EH (cell line): ENCODE data around the gene ZNF3.
"Not testable (repeated sequence)": the region's sequence is repeated elsewhere in the genome, so short reads cannot be mapped to it uniquely, and the experiment has no call there.

Experiments used
- DNase-seq: peaks from one replicate; pipeline ENCODE4 v3.0.0-alpha.2; 2015; ENCODE audit warnings: low read depth

The ZNF3 gene

DNA sequence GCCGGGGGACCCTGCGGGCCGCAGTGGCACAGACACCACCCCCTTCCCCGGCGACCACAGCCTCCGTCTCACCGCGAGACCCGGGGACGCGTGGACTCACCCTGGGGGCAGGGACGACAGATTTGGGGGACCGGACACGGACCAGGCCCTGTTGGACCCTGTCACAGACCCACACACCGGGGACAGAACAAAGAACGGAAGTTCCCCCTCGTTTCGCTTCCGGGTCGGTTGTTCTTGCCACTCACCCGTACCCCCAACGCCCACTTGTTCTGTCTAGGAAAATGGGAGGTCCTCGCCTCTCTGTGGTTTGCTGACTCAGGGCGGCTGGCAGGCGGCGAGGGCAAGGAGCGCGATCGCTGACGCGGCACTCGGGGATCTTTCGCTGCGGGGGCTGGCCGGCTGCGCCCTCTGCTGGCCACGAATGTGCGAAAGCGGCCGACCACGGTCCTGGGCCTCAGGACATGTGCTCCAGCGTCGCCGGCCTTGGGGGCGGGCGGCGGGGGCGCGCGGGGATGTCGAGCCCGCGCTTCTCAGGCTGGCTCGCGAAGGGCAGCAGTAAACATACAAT, at the start of gene ZNF3:
Gene ZNF3, minus strand, starts transcription at position 189 of the 568 bp plus-strand sequence. CDS start 4,366 bp downstream, outside the sequence.
- peak; percentile 99 for DNase-seq

DNA sequence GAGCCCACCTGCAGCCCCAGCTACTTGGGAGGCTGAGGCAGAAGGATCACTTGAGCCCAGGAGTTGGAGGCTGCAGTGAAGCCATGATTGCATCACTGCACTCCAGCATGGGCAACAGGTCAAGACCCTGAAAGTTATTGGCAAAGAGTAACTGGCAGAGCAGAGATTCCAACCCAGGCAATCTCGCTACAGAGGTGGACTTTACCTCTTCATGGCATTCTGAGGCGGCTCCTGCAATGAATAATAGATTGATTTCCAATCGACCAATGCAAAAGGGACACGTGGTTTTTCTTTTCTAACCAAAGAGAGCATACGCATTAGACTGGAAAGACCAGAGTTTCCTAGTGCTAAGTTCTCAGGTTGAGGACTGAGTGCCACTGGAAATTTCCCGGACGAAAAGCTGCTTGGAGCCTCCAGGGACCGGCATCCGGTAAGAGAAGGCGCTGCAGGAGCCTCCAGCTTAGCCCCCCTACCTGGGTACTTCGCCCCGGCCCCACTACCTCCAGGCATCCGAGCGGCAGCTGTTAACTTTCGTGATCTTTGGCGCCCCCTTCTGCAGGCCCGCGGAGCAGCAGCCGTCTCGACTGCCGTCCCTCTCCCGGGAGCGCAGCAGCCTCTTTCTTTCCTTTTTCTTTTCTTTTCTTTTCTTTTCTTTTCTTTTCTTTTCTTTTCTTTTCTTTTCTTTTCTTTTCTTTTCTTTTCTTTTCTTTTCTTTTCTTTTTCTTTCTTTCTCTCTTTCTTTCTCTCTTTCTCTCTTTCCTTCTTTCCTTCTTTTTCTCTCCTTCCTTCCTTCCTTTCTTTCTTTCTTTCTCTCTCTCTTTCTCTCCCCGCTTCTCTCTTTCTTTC, 49.3 kb upstream of the ZNF3 start:
- DNase-seq, result peak; percentile 66

DNA sequence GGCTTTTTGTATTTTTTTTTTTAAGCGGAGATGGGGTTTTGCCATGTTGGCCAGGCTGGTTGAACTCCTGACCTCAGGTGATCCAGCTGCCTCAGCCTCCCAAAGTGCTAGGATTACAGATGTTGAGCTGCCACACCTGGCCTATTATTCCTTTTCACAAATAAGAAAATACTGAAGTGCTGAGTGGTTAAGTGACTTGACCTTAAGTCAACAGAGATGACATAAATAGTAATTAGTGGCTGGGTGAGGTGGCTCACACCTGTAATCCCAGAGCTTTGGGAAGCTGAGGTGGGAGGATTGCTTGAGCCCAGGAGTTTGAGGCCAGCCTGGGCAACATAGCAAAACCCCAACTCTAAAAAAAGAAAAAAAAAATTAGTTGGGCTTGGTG, 48.7 kb upstream of the ZNF3 start:
- DNase-seq, result not testable (repeated sequence)

DNA sequence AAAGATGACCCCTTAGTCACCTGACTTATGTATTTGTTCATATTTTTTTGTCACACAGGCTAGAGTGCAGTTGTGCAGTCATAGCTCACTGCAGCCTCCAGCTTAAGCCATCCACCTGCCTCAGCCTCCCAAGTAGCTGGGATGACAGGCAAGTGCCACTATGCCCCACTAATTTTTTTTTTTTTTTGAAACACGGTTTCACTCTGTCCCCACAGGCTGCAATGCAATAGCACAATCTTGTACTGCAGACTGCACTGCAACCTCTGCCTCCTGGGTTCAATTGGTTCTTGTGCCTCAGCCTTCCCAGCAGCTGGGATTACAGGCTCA, 47.1 kb upstream of the ZNF3 start:
- no peak for DNase-seq

DNA sequence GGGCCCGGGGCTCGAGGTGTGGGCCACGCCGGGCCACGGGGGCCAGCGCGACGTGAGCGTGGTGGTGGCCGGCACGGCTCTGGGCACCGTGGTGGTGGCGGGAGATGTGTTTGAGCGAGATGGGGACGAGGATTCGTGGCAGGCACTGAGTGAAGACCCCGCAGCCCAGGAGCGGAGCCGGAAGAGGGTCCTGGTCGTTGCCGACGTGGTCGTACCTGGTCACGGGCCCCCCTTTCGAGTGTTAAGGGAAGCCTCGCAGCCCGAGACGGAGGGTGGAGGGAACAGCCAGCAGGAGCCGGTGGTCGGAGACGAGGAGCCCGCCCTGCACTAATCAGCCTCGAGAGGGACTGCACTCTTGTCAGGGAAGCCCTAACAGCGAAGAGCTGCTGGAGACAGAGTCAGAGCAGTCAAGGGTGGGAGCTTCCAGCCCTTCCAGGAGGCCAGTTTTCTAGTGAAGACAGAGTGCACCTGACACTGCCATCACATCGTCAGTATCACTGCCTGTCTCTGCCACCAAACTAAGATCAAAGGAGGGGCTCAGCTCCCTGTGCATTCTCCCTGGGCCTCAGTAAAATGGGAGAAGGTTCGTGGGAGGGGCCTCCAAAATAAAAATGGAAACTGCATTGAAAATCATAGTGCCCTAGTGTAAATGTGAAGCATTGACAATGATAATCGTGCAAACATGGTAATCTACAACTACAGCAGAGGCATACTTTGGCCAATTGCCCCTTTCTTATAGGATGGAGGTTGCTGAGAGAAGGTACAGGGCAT, 46.5 kb upstream of the ZNF3 start:
- DNase-seq, result peak; percentile 30

DNA sequence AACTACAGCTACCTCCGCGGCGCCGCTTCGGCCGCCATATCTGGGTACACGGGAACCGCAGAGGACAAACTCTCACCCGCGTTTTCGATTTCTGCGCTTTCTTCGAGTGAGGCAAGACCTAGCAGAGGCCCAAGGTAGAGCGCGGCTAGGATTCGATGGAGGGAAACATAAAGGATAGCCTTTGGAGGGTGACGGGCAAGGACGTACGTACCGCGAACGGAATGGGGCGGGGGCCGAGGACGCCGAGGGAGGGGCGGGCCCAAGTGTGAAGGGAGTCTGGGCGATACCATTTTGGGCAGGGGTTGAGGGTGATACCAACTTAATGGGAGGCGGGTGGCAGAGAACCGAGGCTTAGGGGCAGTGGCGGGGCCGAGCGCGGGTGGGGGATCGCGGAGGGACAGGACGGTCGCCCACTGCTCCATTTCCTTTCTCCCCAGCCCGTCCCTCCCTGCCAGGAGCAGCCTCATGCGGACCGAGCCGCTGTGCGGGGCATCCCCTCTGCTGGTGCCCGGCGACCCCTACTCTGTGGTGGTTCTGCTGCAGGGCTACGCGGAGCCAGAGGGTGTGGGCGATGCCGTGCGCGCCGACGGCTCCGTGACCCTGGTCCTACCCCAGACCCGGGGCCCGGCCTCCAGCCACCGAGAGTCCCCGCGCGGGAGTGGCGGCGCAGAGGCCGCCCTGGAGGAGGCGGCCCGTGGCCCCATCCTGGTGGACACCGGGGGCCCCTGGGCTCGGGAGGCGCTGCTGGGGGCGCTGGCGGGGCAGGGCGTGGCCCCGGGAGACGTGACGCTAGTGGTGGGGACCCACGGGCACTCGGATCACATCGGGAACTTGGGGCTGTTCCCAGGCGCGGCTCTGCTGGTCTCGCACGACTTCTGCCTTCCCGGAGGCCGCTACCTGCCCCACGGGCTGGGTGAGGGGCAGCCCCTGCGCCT, 45.7 kb upstream of the ZNF3 start, which contains the start of gene MBLAC1:
Gene MBLAC1, plus strand, starts transcription at position 37 of the 935 bp plus-strand sequence. Its CDS starts 429 bp downstream, at position 466.
- peak; percentile 88 for DNase-seq

DNA sequence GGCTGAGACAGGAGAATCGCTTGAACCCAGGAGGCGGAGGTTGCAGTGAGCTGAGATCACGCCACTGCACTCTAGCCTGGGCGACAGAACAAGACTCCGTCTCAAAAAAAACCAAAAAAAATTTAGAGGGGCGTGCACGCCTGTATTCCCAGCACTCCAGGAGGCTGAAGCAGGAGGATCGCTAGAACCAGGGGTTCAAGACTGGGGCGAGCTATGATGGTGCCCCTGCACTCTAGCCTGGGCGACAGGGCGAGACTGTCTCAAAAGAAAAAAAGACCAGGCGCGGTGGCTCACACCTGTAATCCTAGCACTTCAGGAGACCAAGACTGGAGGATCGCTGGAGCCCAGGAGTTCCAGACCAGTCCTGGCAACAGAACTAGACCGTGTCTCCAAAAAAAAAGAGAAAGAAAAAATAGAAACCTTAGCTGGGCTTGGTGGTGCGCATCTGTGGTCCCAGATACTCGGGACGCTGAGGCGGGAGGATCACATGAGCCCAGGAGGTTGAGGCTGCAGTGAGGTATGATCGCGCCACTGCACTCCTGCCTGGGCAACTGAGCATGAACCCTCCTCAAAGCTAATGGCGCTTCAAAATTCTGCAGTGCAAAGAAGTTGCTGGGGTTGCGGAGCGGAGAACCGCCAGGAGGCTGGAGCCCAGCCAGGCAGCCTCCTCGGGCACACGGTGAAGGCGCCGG, 44.9 kb upstream of the ZNF3 start:
- DNase-seq, result no peak

DNA sequence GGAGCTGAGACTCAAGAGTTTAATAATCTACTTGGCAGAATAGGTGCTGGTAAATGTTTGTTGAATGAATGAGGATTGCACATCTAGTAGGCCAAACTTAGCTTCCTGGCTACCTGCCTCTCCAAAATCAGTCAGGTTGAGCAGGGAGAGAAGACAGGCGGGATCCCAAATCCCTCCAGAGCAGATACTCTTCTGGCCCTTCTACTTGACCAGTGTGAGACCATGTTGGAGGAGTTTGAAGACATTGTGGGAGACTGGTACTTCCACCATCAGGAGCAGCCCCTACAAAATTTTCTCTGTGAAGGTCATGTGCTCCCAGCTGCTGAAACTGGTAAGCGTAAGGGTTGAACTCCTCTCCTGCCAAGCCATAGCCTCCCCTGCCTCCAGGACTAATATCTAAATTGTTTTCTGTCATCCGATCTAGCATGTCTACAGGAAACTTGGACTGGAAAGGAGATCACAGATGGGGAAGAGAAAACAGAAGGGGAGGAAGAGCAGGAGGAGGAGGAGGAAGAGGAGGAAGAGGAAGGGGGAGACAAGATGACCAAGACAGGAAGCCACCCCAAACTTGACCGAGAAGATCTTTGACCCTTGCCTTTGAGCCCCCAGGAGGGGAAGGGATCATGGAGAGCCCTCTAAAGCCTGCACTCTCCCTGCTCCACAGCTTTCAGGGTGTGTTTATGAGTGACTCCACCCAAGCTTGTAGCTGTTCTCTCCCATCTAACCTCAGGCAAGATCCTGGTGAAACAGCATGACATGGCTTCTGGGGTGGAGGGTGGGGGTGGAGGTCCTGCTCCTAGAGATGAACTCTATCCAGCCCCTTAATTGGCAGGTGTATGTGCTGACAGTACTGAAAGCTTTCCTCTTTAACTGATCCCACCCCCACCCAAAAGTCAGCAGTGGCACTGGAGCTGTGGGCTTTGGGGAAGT, 43.0 kb upstream of the ZNF3 start:
- DNase-seq, result no peak

DNA sequence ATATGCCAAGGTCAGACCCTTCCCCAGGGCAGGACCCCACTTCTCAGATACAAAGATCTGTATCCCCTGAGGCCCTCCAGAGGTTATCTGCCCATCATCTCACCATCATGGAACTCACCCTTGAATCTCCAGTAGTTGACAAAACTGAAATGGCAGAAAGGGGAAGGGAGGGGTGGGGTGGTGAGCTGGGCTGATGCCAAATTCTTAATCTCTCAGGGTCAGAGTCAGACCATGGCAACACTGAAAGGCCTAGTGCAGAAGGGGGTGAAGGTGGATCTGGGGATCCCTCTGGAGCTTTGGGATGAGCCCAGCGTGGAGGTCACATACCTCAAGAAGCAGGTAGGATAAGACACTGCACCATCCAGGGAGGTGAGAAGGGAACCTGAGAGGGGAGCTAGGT, 41.0 kb upstream of the ZNF3 start:
- no peak for DNase-seq

DNA sequence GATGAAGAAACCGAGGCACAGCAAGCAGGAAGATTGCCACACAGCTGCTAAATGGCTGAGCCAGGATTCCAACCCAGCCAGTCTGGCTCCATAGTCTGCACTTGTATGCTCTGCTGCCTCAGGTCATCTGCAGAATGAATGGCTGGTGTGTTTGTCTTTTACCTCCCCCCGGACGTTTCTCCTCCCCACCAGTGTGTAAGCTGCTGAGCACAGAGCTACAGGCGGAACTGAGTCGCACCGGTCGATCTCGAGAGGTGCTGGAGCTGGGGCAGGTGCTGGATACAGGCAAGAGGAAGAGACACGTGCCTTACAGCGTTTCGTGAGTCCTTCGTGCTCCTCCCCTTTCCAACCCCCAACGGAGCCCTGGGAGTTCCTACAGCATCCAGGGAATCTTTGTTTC, 40.5 kb upstream of the ZNF3 start:
- no peak for DNase-seq

DNA sequence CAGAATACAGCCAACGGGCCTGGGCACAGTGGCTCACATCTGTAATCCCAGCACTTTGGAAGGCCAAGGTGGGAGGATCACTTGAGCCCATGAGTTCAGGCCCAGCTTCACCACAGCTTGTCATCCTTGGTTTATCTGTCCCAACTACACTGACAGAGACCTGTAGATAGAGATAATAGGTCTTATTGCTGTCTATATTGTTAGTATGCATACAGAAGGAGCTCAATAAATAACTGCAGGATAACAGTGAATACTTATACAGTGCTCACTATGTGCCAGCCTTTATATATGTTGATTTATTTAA, 39.2 kb upstream of the ZNF3 start:
- no peak for DNase-seq

DNA sequence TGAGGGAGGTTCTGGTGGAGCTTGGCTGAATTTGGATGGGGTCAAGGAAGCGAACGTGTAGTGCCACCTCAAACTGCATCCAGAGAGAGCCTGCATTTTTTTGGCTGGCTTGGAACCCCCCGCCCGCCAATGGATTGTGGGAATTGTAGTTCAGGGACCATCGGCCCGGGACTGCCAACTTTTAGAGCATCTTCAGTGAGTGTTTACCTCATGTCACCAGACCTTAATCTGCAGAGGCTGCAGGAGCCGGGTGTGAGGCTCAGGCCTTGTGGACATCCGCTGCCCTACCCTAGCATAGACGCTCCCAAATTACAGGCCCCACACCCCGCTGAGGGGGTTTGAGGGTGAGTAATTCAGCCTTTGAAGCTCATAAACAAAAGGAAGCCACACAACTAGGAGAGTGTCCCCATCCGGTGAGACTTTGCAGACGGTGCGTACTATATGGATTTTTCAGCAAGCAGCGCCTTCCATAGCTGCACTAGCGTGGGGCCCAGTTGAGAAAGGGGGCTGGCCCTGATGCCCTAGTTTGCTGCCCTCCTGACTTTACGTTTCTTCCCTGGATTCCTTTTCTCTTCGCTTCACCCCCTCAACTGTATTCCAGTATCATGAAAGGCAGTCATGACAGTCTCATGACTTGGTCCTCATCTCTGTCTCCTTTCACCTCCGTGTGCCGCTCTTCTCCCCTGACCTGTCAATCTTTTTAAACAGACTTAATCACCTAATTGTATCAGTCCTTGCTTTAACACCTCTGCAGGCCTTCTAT, 38.6 kb upstream of the ZNF3 start:
- peak; percentile 75 for DNase-seq

DNA sequence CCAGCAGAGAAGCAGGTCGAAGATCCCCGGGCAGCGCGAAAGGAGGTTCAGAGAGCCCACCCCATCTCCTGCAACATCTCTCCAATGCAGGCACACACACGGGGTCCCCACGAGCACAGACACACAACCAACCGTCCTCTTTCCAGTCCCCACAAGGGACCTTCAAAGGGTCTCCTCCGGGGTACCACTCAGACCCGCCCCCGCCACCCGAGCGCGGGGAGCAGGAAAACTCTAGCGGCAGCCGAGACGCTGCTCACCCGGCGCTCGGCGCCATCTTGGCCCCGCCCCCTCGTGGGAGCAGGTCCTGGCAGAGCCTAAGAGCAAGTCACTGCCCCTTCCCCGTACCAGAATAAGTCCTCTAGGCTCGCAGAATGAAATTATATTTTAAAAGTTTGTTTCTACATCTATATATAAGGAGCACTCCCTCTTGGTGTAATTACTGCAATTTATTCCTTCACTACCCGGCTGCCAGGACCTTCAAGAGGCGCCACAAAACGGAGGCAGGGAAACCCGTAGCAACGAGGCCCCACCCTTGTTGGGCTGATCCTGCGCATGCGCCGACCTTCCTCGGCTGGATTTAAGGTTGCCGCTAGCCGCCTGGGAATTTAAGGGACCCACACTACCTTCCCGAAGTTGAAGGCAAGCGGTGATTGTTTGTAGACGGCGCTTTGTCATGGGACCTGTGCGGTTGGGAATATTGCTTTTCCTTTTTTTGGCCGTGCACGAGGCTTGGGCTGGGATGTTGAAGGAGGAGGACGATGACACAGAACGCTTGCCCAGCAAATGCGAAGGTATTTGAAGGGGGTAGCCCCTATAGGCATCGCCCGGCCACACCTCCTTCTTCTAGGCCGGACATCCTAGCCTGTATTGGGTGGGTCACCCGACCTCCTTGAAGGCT, 37.8 kb upstream of the ZNF3 start, which contains the start of the genes CNPY4 and TAF6:
Gene CNPY4, plus strand, starts transcription at position 563 of the 898 bp plus-strand sequence. Its CDS starts 111 bp downstream, at position 674.
Gene TAF6, minus strand, starts transcription at position 287 of the 898 bp plus-strand sequence. CDS start 5,149 bp downstream, outside the sequence.
- DNase-seq, result peak; percentile 95

DNA sequence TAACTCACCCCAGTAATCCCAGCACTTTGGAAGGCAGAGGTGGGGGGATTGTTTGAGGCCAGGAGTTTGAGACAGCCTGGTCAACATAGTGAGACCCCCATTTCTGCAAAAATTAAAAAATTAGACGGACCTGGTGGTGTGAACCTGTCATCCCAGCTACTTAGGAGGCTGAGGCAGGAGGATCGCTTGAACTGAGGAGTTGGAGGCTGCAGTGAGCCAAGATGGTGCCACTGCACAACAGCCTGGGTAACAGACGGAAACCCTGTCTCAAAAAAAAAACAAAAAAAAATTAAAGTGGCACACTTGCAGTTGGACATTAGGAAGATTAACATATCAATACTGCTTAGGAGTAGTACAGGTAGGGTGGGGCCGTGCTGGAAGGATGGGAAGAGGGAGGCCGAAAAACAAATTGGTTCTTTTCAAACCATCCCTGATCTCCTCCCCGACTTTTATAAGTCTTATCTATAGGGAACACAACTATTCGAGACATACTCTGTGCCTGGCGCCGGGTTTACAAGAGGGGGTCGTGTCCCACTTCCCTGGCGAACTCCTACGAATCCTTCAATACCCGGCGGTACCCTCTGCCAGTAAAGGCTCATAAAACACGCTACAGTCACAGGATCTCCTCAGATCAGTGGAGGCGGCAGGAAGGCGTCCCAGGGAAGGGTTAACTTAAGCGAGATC, 37.0 kb upstream of the ZNF3 start:
- no peak for DNase-seq

DNA sequence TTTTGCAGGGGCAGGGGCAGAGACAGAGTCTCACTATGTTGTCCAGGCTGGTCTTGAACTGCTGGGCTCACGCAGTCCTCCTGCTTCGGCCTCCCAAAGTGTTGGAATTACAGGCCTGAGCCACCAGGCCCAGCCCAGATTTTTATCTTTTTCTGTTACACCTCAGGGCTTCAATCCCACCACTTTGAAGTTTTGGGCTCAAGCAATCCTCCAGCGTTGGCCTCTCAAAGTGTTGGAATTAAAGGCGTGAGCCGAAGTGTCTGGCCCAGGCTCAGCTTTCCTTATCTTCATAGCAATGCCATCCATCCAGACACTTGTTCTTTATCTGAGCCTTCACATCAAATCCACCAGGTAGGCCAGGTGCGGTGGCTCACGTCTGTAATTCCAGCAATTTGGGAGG, 33.5 kb upstream of the ZNF3 start:
- no peak for DNase-seq

DNA sequence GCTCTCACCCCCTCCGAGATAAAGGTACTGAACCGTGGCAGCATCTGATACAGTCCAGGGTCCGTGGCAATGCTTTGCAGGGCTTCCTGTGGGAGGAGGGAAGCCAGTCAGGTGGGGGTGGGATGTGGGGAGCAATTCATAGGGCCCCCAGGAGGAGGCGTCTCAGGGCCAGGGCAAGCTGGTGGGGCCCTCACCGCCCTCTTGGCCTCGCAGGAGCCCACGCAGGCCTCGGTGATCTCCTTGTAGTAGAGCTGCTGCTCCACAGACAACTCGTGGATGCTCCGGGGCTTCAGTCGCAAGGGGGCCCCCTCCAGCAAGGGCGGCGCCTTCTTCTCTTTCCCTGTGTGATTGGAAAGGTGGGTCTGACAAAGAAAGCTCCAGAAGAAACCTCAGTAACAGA, 30.4 kb upstream of the ZNF3 start:
- no peak for DNase-seq

DNA sequence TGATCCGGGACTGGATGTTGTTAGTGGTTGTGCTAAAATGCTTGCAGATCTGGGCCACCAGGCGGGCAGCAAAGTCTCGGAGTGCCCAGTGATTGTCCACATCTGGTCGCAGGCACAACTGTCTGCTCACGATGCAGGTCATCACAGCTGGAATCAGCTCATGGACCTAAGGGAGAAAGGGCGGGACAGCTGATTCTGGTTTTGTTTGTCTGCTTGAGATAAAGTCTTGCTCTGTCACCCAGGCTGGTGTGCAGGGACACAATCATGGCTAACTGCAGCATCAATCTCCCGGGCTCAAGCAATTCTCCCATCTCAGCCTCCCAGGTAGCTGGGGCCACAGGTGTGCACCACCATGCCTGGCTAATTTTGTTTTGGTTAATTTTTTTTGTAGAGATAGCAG, 29.6 kb upstream of the ZNF3 start:
- no peak for DNase-seq
